CD4-positive, alpha-beta T cell (primary cell): ENCODE measurements around the gene SUFU. TPM values are rescaled to one million over a fixed set of nuclear protein-coding genes. Genes with fewer than 3 reads are reported as not detected.

ENCODE experiments used
- ATAC-seq: fragments of 200-7000 bp; cut with Tn5 transposase; one replicate; pipeline ENCODE4 v1.10.0; 2022; ENCODE audit warnings: mild to moderate bottlenecking; ENCODE audit not compliant: poor library complexity
- CTCF ChIA-PET: fragments of 350-600 bp; sonication (Branson Sonifier 250); formaldehyde crosslinking; loops from one replicate; lab custom pipeline; 2021; ENCODE audit warnings: antibody characterized with exemption, inconsistent platforms; lab: Charles Lee
- POLR2A ChIA-PET: fragments of 350-600 bp; sonication (Branson Sonifier 250); formaldehyde crosslinking; loops from one replicate; lab custom pipeline; 2021; ENCODE audit warnings: antibody characterized with exemption, inconsistent platforms; lab: Charles Lee
- DNase-seq, 14 experiments: peaks; one replicate each; pipeline ENCODE4 v3.0.0-alpha.2; 2013 to 2020; ENCODE audit warnings: mixed read lengths in 2 of 14
- H3K27ac ChIP-seq, 2 donors: one replicate each; pipeline versions ENCODE4 v1.5.1 to v1.7.0; 2013; ENCODE audit warnings: low read length in 2 of 2, low read depth in 1 of 2, mild to moderate bottlenecking in 1 of 2
- H3K27me3 ChIP-seq, 2 experiments: 1 replicate in 1 of 2; 2 replicates in 1 of 2; pipeline versions ENCODE4 v1.6.1 to v1.7.0; 2013; ENCODE audit warnings: low read length in 2 of 2, control low read depth in 1 of 2, mild to moderate bottlenecking in 1 of 2, moderate library complexity in 1 of 2; ENCODE audit not compliant: insufficient read depth in 2 of 2, control insufficient read depth in 1 of 2
- H3K36me3 ChIP-seq: one replicate; pipeline ENCODE4 v1.6.1; 2013; ENCODE audit warnings: low read length, control low read depth; ENCODE audit not compliant: insufficient read depth
- H3K4me1 ChIP-seq: one replicate; pipeline ENCODE4 v1.6.1; 2013; ENCODE audit warnings: low read length, control low read depth; ENCODE audit not compliant: insufficient read depth
- H3K4me3 ChIP-seq: one replicate; pipeline ENCODE4 v1.5.1; 2013; ENCODE audit warnings: mild to moderate bottlenecking, low read length, moderate library complexity
- H3K9me3 ChIP-seq, 2 experiments: 1 replicate in 1 of 2; 2 replicates in 1 of 2; pipeline versions ENCODE4 v1.6.1 to v1.7.0; 2013; ENCODE audit warnings: low read length in 2 of 2, mild to moderate bottlenecking in 2 of 2, control low read depth in 1 of 2, moderate library complexity in 1 of 2; ENCODE audit not compliant: control insufficient read depth in 1 of 2, insufficient read depth in 1 of 2
- H3K27ac Mint-ChIP-seq: one replicate; pipeline ENCODE4 v1.8.0; 2020; ENCODE audit warnings: mixed read lengths
- H3K27me3 Mint-ChIP-seq: one replicate; pipeline ENCODE4 v1.8.0; 2021; ENCODE audit warnings: mixed read lengths
- H3K36me3 Mint-ChIP-seq: one replicate; pipeline ENCODE4 v1.8.0; 2021; ENCODE audit warnings: low read depth, mixed read lengths
- H3K4me1 Mint-ChIP-seq: one replicate; pipeline ENCODE4 v1.8.0; 2021; ENCODE audit warnings: low read depth, mixed read lengths
- H3K4me3 Mint-ChIP-seq: one replicate; pipeline ENCODE4 v1.8.0; 2020; ENCODE audit warnings: mild to moderate bottlenecking, mixed read lengths
- H3K9me3 Mint-ChIP-seq: one replicate; pipeline ENCODE4 v1.8.0; 2020; ENCODE audit warnings: mixed read lengths
- CTCF ChIP-seq: fragments of 200-600 bp; IDR thresholded peaks from one replicate; pipeline ENCODE4 v1.8.0; 2022; ENCODE audit warnings: antibody characterized with exemption, mild to moderate bottlenecking
- intact Hi-C, 2 experiments: fragments of 100-400 bp; cut with DNase I in 1 of 2; cut with micrococcal nuclease in 1 of 2; formaldehyde crosslinking; loops; one replicate each; pipeline versions ENCODE4 v1.15.1 to v1.9.0; 2023 to 2025; cut with DNase I, micrococcal nuclease
- total RNA-seq, 174 experiments: library from RNA in 2 of 174; stranded (reverse) in 2 of 174; gene quantifications; one replicate each; pipeline ENCODE4 v1.2.3 and lab custom pipeline; 2021 to 2026

SUFU gene
- total RNA-seq, 2 experiments from 2014 or later, result 6.7 to 7.3 TPM

DNA sequence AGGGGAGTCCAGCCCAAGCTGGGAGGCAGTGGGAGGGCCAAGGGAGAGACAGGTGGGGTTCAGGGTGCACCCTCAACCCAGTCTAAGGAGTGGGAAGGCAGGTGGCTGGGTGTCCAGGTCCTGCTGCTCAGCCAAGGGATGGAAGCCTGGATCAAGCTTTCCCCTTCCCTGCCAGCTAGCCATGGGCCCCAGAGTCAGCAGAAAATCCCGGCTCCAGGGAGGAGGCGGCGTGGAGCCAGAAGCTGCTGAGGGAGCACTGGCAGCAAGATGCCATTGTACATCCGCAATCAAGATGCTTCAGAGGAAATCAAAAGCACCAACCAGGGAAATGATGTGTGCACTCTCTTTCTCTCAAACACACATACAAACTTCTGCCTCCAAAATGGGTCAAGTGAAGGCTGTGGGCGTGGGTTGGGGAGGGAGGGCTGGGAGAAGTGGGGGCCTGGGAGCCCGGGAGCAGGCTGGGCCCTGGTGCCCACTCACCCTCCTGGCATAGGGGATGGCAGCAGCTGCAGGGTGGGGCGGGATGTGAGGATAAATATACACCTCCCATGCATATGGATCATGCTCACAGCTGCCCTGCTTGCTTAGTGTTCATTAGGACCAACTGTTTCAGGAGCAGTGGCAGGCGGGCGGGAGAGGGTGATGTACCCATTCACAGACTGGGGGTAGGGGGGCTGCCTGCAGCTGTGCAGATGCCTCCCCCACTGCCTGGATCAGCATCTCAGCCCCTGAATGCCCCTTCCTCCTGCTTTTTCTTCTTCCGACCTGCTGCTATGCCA lies 164.7 kb downstream of the SUFU start:
- peak in 1 of 14 experiments; percentile 14 for DNase-seq
- peak; percentile 24 for ATAC-seq
- H3K4me3 Mint-ChIP-seq, result peak overlapping the region; percentile 54

DNA sequence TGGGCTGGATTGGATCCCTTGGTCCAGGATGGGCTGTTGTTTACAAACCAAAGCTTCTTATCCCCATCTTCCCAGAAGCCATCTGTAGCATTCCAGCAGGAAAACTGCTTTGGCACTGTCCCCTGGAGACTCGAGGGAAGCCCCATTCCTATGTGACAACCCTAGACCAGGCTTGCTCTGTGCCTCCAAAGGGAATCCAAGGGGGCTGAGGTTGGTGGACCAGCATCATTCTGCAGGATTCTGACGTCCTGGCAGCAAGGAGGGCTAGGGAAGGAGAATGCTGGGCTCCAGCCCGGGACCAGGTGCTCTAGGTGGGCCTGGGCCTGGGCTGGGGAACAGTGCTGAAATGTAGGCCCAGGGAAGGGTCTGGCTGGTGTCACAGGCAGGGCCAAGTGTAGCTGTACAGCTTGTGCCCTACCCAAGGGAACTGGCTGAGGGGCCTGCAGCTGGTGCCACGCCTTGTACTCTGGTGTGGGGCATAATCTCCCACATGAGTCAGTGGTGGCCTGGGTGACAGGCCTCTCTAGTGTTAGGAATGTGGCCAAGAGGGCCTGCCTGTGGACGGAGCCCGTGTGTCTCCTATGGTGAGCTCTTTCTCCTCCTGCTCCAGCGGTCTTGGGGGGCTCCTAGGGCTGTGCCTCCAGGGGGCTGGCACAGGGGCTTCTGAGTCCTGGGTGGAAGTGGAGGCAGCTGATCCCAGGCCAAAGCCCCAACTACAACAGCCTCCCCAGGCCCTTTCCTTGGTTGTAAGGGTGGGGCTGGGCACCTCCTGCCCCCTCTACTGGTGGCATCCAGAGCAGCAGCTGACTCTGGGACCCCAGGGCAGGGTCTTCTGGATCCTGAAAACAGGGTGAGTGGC lies 165.7 kb downstream of the SUFU start:
- H3K27ac ChIP-seq, result no peak overlapping the region
- CTCF ChIA-PET, result interaction anchor here (0.6 to 2.1 kb wide), 3 partner anchors 9 to 24 kb away, joined by 3 to 16 read pairs (median 9); partner anchors contain the start of gene TRIM8
- H3K4me1 ChIP-seq, result peaks cover 49% of the 10 kb centered on the region
- H3K27ac Mint-ChIP-seq, result peak overlapping the region; percentile 12
- no peak overlapping the region for H3K4me3 Mint-ChIP-seq
- no peak overlapping the region for H3K4me3 ChIP-seq
- H3K9me3 Mint-ChIP-seq, result no peaks in the 10 kb centered on the region
- H3K36me3 Mint-ChIP-seq, result no peaks in the 10 kb centered on the region
- H3K27me3 Mint-ChIP-seq, result no peaks in the 10 kb centered on the region
- H3K36me3 ChIP-seq, result peaks cover 2% of the 10 kb centered on the region
- DNase-seq (peak in 1 of 14 experiments; percentile 55), ATAC-seq (no peak)
- intact Hi-C loops, result no loop called here
- POLR2A ChIA-PET, result interaction anchor here (0.6 to 2.7 kb wide), 8 partner anchors 9 to 45 kb away, joined by 3 to 20 read pairs (median 4); partner anchors contain the start of genes ARL3, SFXN2 and TRIM8
- H3K4me1 Mint-ChIP-seq, result peaks cover 46% of the 10 kb centered on the region
- no peaks in the 10 kb centered on the region for H3K27me3 ChIP-seq
- TF ChIP-seq CTCF, result peak; percentile 27
- H3K9me3 ChIP-seq, result no peaks in the 10 kb centered on the region

More for the DNA sequence above, 164.7 kb downstream of the SUFU start:
- ChIA-PET POLR2A (interaction anchor here (1.2 to 2.7 kb wide), 3 partner anchors 11 to 45 kb away, joined by 3 to 20 read pairs (median 5); partner anchors contain the start of genes ARL3 and TRIM8), CTCF (interaction anchor here (2.1 kb wide), 1 partner anchor 23 kb away, joined by 16 read pairs; the partner anchor contains the start of gene TRIM8)
- Histone ChIP-seq H3K4me3 (no peak overlapping the region), H3K4me1 (peaks cover 40% of the 10 kb centered on the region), H3K27ac (peak overlapping the region in 1 of 2 donors; percentile 12), H3K27me3 (no peaks in the 10 kb centered on the region), H3K36me3 (peaks cover 2% of the 10 kb centered on the region), H3K9me3 (no peaks in the 10 kb centered on the region)
- H3K36me3 Mint-ChIP-seq, result no peaks in the 10 kb centered on the region
- intact Hi-C loops, result no loop called here
- TF ChIP-seq CTCF, result no peak
- H3K27ac Mint-ChIP-seq, result peak overlapping the region; percentile 85
- no peaks in the 10 kb centered on the region for H3K27me3 Mint-ChIP-seq
- H3K4me1 Mint-ChIP-seq, result peaks cover 36% of the 10 kb centered on the region
- H3K9me3 Mint-ChIP-seq, result no peaks in the 10 kb centered on the region

GRCh38 chr10:102670065-102670670 lies 166.4 kb downstream of the SUFU start:
- Mint-ChIP-seq H3K4me1 (peaks cover 53% of the 10 kb centered on the region), H3K27me3 (no peaks in the 10 kb centered on the region), H3K27ac (peak overlapping the region; percentile 12), H3K36me3 (no peaks in the 10 kb centered on the region), H3K4me3 (no peak overlapping the region), H3K9me3 (no peaks in the 10 kb centered on the region)
- intact Hi-C loops, result no loop called here
- TF ChIP-seq CTCF, result no peak
- H3K4me1 ChIP-seq, result peaks cover 56% of the 10 kb centered on the region
- H3K9me3 ChIP-seq, result no peaks in the 10 kb centered on the region
- H3K36me3 ChIP-seq, result peaks cover 2% of the 10 kb centered on the region
- POLR2A ChIA-PET, result interaction anchor here (1.0 to 2.7 kb wide), 5 partner anchors 10 to 44 kb away, joined by 3 to 20 read pairs (median 6); partner anchors contain the start of genes ARL3, SFXN2 and TRIM8
- DNase-seq (no peak), ATAC-seq (no peak)
- no peak overlapping the region for H3K4me3 ChIP-seq
- CTCF ChIA-PET, result interaction anchor here (1.0 to 2.1 kb wide), 2 partner anchors 10 to 25 kb away, joined by 9 to 16 read pairs; partner anchors contain the start of gene TRIM8
- H3K27ac ChIP-seq, result no peak overlapping the region
- H3K27me3 ChIP-seq, result no peaks in the 10 kb centered on the region
